CD14-positive monocyte (primary cell): ENCODE data around the gene RASEF. TPM values are rescaled to one million over a fixed set of nuclear protein-coding genes. Genes with fewer than 3 reads are reported as not detected.

Experiments
- DNase-seq, 3 donors: peaks; one replicate each; pipeline ENCODE4 v3.0.0-alpha.2; 2011 to 2022
- H2AFZ ChIP-seq: 2 replicates; pipeline ENCODE4 v1.6.0; 2012; ENCODE audit warnings: mild to moderate bottlenecking, low read depth, low read length, inconsistent platforms; ENCODE audit not compliant: insufficient read depth, poor library complexity, severe bottlenecking
- H3K27ac ChIP-seq, 2 donors: 1 replicate in 1 of 2; 2 replicates in 1 of 2; pipeline ENCODE4 v1.5.1; 2012 to 2013; ENCODE audit warnings: low read length in 2 of 2, control low read depth in 1 of 2, inconsistent platforms in 1 of 2, low read depth in 1 of 2, mild to moderate bottlenecking in 1 of 2
- H3K27me3 ChIP-seq, 2 donors: one replicate each; pipeline versions ENCODE4 v1.6.0 to v1.6.1; 2011 to 2013; ENCODE audit warnings: low read length in 2 of 2; ENCODE audit not compliant: control insufficient read depth in 2 of 2, insufficient read depth in 2 of 2
- H3K36me3 ChIP-seq, 2 donors: replicated peaks in 1 of 2; 1 replicate in 1 of 2; 2 replicates in 1 of 2; pipeline versions ENCODE4 v1.5.1 to v1.6.1; 2012 to 2013; ENCODE audit warnings: low read length in 2 of 2, control low read depth in 1 of 2, inconsistent platforms in 1 of 2, mild to moderate bottlenecking in 1 of 2; ENCODE audit not compliant: insufficient read depth in 2 of 2, control insufficient read depth in 1 of 2
- H3K4me1 ChIP-seq, 2 donors: 1 replicate in 1 of 2; 2 replicates in 1 of 2; pipeline versions ENCODE4 v1.5.1 to v1.6.1; 2012 to 2013; ENCODE audit warnings: low read length in 2 of 2, control low read depth in 1 of 2, inconsistent platforms in 1 of 2, mild to moderate bottlenecking in 1 of 2, moderate library complexity in 1 of 2; ENCODE audit not compliant: insufficient read depth in 2 of 2, control insufficient read depth in 1 of 2
- H3K4me2 ChIP-seq: replicated peaks from 2 replicates; pipeline ENCODE3; 2012; ENCODE audit warnings: low read length, moderate library complexity, mild to moderate bottlenecking; ENCODE audit not compliant: poor library complexity, severe bottlenecking; ENCODE audit errors: extremely low read depth
- H3K4me3 ChIP-seq, 3 experiments: fragments of 200-600 bp in 1 of 3; sonication (generic) in 1 of 3; replicated peaks in 1 of 3; 1 replicate in 2 of 3; 2 replicates in 1 of 3; pipeline ENCODE4 v1.5.1; 2011 to 2013; ENCODE audit warnings: low read length in 3 of 3, mild to moderate bottlenecking in 3 of 3, control low read depth in 2 of 3, low read depth in 2 of 3, inconsistent platforms in 1 of 3, moderate library complexity in 1 of 3
- H3K79me2 ChIP-seq: 2 replicates; pipeline ENCODE4 v1.6.0; 2012; ENCODE audit warnings: mild to moderate bottlenecking, control low read depth, inconsistent platforms, low read length, moderate library complexity; ENCODE audit not compliant: insufficient read depth
- H3K9ac ChIP-seq: 2 replicates; pipeline ENCODE4 v1.6.0; 2017; ENCODE audit warnings: low read length, mild to moderate bottlenecking; ENCODE audit not compliant: insufficient read depth, poor library complexity, severe bottlenecking
- H3K9me3 ChIP-seq, 2 donors: replicated peaks in 1 of 2; 1 replicate in 1 of 2; 2 replicates in 1 of 2; pipeline versions ENCODE4 v1.5.1 to v1.6.1; 2012 to 2013; ENCODE audit warnings: low read length in 2 of 2, control low read depth in 1 of 2; ENCODE audit not compliant: control insufficient read depth in 1 of 2, insufficient read depth in 1 of 2
- H4K20me1 ChIP-seq: 2 replicates; pipeline ENCODE4 v1.6.0; 2012; ENCODE audit warnings: mild to moderate bottlenecking, low read length, control low read depth, moderate library complexity; ENCODE audit not compliant: insufficient read depth
- H3K27ac Mint-ChIP-seq, 7 donors: one replicate each; pipeline ENCODE4 v1.8.0; 2020; ENCODE audit warnings: mild to moderate bottlenecking in 7 of 7, mixed read lengths in 7 of 7, moderate library complexity in 6 of 7, inconsistent platforms in 2 of 7
- H3K27me3 Mint-ChIP-seq, 3 donors: one replicate each; pipeline ENCODE4 v1.8.0; 2021 to 2022; ENCODE audit warnings: low read depth in 3 of 3, mild to moderate bottlenecking in 3 of 3, mixed read lengths in 3 of 3, moderate library complexity in 3 of 3, inconsistent platforms in 1 of 3
- H3K36me3 Mint-ChIP-seq, 2 donors: one replicate each; pipeline ENCODE4 v1.8.0; 2020; ENCODE audit warnings: mixed read lengths in 2 of 2, inconsistent platforms in 1 of 2, mild to moderate bottlenecking in 1 of 2
- H3K4me1 Mint-ChIP-seq: one replicate; pipeline ENCODE4 v1.8.0; 2020; ENCODE audit warnings: mild to moderate bottlenecking, mixed read lengths
- H3K4me3 Mint-ChIP-seq, 2 donors: one replicate each; pipeline ENCODE4 v1.8.0; 2020; ENCODE audit warnings: mild to moderate bottlenecking in 2 of 2, mixed read lengths in 2 of 2, moderate library complexity in 1 of 2
- H3K9me3 Mint-ChIP-seq, 7 donors: one replicate each; pipeline ENCODE4 v1.8.0; 2020 to 2022; ENCODE audit warnings: mixed read lengths in 7 of 7, mild to moderate bottlenecking in 6 of 7, moderate library complexity in 6 of 7, inconsistent platforms in 2 of 7
- WGBS: methylation state at CpG from one replicate; pipeline ENCODE4 v1.1.5; 2013; ENCODE audit warnings: missing lambda C conversion rate; ENCODE audit not compliant: insufficient coverage; 5-methylcytosine and 5-hydroxymethylcytosine counted together
- intact Hi-C, 2 donors: fragments of 100-400 bp; cut with micrococcal nuclease; formaldehyde crosslinking; loops; one replicate each; pipeline versions ENCODE4 v1.15.0 to v1.15.1; 2023
- polyA plus RNA-seq, 3 donors: library from polyadenylated mRNA; depleted of rRNA in 1 of 3; unstranded in 2 of 3; stranded (reverse) in 1 of 3; fragments of 300-500 nt in 2 of 3; fragments of >200 nt in 1 of 3; fragmentation: Illumina TruSeq in 2 of 3; gene quantifications; 1 replicate in 2 of 3; 2 replicates in 1 of 3; pipeline ENCODE4 v1.2.3, GENCODE V29; 2012 to 2021
- TF ChIP-seq, protein P1 (sequence below): fragments of 200-600 bp; IDR thresholded peaks from one replicate; pipeline ENCODE4 v1.8.0; 2022; ENCODE audit warnings: antibody characterized with exemption, mild to moderate bottlenecking

RASEF gene
- polyA plus RNA-seq, 3 donors, result not detected

- no peak overlapping the region for H3K27ac ChIP-seq
- peaks cover 0 to 3% (median 3%) of the 10 kb centered on the region in 3 donors for H3K27me3 Mint-ChIP-seq
- no peaks in the 10 kb centered on the region for H3K9me3 ChIP-seq
- no peaks in the 10 kb centered on the region for H3K36me3 Mint-ChIP-seq
- no peaks in the 10 kb centered on the region for H3K79me2 ChIP-seq
- no peak overlapping the region for H2AFZ ChIP-seq
- H3K27me3 ChIP-seq, result no peaks in the 10 kb centered on the region
- no peaks in the 10 kb centered on the region for H4K20me1 ChIP-seq
- TF ChIP-seq, protein P1, sequence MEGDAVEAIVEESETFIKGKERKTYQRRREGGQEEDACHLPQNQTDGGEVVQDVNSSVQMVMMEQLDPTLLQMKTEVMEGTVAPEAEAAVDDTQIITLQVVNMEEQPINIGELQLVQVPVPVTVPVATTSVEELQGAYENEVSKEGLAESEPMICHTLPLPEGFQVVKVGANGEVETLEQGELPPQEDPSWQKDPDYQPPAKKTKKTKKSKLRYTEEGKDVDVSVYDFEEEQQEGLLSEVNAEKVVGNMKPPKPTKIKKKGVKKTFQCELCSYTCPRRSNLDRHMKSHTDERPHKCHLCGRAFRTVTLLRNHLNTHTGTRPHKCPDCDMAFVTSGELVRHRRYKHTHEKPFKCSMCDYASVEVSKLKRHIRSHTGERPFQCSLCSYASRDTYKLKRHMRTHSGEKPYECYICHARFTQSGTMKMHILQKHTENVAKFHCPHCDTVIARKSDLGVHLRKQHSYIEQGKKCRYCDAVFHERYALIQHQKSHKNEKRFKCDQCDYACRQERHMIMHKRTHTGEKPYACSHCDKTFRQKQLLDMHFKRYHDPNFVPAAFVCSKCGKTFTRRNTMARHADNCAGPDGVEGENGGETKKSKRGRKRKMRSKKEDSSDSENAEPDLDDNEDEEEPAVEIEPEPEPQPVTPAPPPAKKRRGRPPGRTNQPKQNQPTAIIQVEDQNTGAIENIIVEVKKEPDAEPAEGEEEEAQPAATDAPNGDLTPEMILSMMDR, result no peak
- no peak overlapping the region for H3K4me3 Mint-ChIP-seq
- no peak for DNase-seq
- no peak overlapping the region for H3K4me3 ChIP-seq
- H3K4me2 ChIP-seq, result no peak overlapping the region
- H3K9me3 Mint-ChIP-seq, result peaks cover 0 to 9% (median 3%) of the 10 kb centered on the region in 7 donors
- intact Hi-C loops, result no loop called here
- no peaks in the 10 kb centered on the region for H3K4me1 Mint-ChIP-seq
- WGBS, result 94% methylated on average over 6 of the region's 7 CpGs
- no peak overlapping the region for H3K27ac Mint-ChIP-seq
- H3K4me1 ChIP-seq, result no peaks in the 10 kb centered on the region
- H3K9ac ChIP-seq, result no peak overlapping the region
- H3K36me3 ChIP-seq, result no peaks in the 10 kb centered on the region
Observed at GRCh38 chr9:83020327-83020726, 42.6 kb downstream of the RASEF start.

DNA sequence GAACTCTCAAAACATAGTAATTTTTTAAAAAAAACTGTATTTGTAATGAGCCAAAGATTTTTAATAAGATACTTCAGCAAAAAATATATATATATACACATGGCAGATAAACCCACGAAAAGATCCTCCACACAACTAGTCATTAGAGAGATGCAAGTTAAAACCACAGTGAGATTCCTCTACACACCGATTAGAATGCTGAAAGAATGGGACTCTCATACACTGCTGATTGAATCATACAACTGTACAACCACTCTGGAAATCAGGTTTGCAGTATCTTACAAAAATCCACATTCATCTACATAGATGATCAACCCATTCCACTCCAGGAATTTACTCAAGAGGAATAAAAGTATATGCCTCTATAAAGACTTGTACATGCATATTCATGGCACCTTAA, 43.7 kb downstream of the RASEF start:
- H3K27ac Mint-ChIP-seq, result no peak overlapping the region
- H3K4me1 Mint-ChIP-seq, result no peaks in the 10 kb centered on the region
- no peaks in the 10 kb centered on the region for H3K36me3 ChIP-seq
- no peaks in the 10 kb centered on the region for H4K20me1 ChIP-seq
- H3K9me3 ChIP-seq, result no peaks in the 10 kb centered on the region
- no peak overlapping the region for H3K4me2 ChIP-seq
- no peak overlapping the region for H3K4me3 Mint-ChIP-seq
- intact Hi-C loops, result no loop called here
- TF ChIP-seq, protein P1, result no peak
- no peak overlapping the region for H3K4me3 ChIP-seq
- H3K79me2 ChIP-seq, result no peaks in the 10 kb centered on the region
- H3K9me3 Mint-ChIP-seq, result peaks cover 0 to 9% (median 3%) of the 10 kb centered on the region in 7 donors
- H3K27me3 Mint-ChIP-seq, result peaks cover 0 to 3% (median 3%) of the 10 kb centered on the region in 3 donors
- no peaks in the 10 kb centered on the region for H3K36me3 Mint-ChIP-seq
- no peak for DNase-seq
- 86% methylated on average over 2 of the region's 2 CpGs for WGBS
- H3K27me3 ChIP-seq, result no peaks in the 10 kb centered on the region
- no peak overlapping the region for H3K27ac ChIP-seq
- H3K9ac ChIP-seq, result no peak overlapping the region
- H2AFZ ChIP-seq, result no peak overlapping the region
- no peaks in the 10 kb centered on the region for H3K4me1 ChIP-seq
